Measurements from ENCODE around the gene NUMB.

DNA sequence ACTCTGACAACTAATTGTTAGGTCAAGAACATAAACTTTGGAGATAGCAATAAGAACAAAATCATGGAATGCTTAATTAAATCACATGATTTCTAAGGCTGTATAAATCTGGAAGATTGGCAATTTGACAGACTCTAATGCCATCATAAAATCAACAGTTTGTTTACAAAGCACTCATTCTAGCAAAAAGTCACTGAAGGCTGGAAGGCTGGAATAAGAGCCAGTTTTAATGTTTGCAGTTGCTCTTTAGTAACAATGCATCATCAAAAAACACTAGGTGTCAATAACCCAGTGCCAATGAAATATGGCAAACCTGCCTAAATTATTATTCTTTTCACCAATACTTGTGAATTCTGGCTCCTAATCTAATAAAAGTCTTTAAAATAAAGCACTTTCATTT lies 65.0 kb downstream of the NUMB start:
- TF ChIP-seq, protein P1, sequence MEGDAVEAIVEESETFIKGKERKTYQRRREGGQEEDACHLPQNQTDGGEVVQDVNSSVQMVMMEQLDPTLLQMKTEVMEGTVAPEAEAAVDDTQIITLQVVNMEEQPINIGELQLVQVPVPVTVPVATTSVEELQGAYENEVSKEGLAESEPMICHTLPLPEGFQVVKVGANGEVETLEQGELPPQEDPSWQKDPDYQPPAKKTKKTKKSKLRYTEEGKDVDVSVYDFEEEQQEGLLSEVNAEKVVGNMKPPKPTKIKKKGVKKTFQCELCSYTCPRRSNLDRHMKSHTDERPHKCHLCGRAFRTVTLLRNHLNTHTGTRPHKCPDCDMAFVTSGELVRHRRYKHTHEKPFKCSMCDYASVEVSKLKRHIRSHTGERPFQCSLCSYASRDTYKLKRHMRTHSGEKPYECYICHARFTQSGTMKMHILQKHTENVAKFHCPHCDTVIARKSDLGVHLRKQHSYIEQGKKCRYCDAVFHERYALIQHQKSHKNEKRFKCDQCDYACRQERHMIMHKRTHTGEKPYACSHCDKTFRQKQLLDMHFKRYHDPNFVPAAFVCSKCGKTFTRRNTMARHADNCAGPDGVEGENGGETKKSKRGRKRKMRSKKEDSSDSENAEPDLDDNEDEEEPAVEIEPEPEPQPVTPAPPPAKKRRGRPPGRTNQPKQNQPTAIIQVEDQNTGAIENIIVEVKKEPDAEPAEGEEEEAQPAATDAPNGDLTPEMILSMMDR (IDR thresholded peaks at IDR 0.05) = no peak
- TF ChIP-seq POLR2A (IDR thresholded peaks at IDR 0.05) (no peak), EP300 (IDR thresholded peaks at IDR 0.05) (no peak)
